GM13977 (cell line): ENCODE data around the gene PTPN3.

Source experiments
- DNase-seq: peaks from one replicate; pipeline ENCODE4 v3.0.0; 2012; ENCODE audit warnings: low spot score
- CTCF ChIP-seq: IDR thresholded peaks from 2 replicates; pipeline ENCODE4 v1.5.1; 2012; ENCODE audit warnings: mild to moderate bottlenecking, control low read depth; ENCODE audit not compliant: insufficient read depth; ENCODE audit errors: extremely low read depth, missing control alignments
- in situ Hi-C: fragments of 300-500 bp; cut with MboI; formaldehyde crosslinking; loops from one replicate; pipeline ENCODE4 v1.12.0; 2022; ENCODE audit warnings: low sequenced_read_pairs, low pct_unique_long_range_greater_than_20kb, mixed read lengths, inconsistent platforms; ENCODE audit not compliant: unreplicated experiment

The PTPN3 gene

GRCh38 chr9:109335121-109335520, 163.0 kb downstream of the PTPN3 start:
- in situ Hi-C loops, result no loop called here
- no peak for TF ChIP-seq CTCF
- no peak for DNase-seq

GRCh38 chr9:109331353-109331752, 166.8 kb downstream of the PTPN3 start:
- DNase-seq, result no peak
- TF ChIP-seq CTCF, result no peak
- in situ Hi-C loops, result no loop called here

GRCh38 chr9:109329638-109330258, 168.4 kb downstream of the PTPN3 start:
- no peak for DNase-seq
- TF ChIP-seq CTCF, result no peak
- in situ Hi-C loops, result no loop called here

- in situ Hi-C loops, result no loop called here
- DNase-seq, result no peak
- TF ChIP-seq CTCF, result no peak
Observed at GRCh38 chr9:109328978-109329637, 169.0 kb downstream of the PTPN3 start.
